ENCODE measurements around the gene BMF.

GRCh38 chr15:40105517-40106202, 3.0 kb downstream of the BMF start:
- TF ChIP-seq POLR2A (IDR thresholded peaks at IDR 0.05; ENCODE audit: low read depth, low read length) (peak; percentile 73), TAF1 (IDR thresholded peaks at IDR 0.05; ENCODE audit: borderline replicate concordance, low read depth, low read length) (0 out of 2 replicates have a peak, but pooled peaks have one; percentile 32), POLR2AphosphoS5 (IDR thresholded peaks at IDR 0.05; ENCODE audit: low read depth, low read length) (no peak; the same call in none of the 2 replicates)

All from GM12892 (cell line).